GM19452 (cell line): Measurements from ENCODE around the gene SDHAF4.
"Not testable (repeated sequence)": the region's sequence is repeated elsewhere in the genome, so short reads cannot be mapped to it uniquely, and the experiment has no call there.

Experiments
- ATAC-seq: cut with Tn5 transposase; IDR thresholded peaks from one replicate; pipeline ENCODE4 v1.9.1; 2021; ENCODE audit not compliant: unreplicated experiment

The SDHAF4 gene

DNA sequence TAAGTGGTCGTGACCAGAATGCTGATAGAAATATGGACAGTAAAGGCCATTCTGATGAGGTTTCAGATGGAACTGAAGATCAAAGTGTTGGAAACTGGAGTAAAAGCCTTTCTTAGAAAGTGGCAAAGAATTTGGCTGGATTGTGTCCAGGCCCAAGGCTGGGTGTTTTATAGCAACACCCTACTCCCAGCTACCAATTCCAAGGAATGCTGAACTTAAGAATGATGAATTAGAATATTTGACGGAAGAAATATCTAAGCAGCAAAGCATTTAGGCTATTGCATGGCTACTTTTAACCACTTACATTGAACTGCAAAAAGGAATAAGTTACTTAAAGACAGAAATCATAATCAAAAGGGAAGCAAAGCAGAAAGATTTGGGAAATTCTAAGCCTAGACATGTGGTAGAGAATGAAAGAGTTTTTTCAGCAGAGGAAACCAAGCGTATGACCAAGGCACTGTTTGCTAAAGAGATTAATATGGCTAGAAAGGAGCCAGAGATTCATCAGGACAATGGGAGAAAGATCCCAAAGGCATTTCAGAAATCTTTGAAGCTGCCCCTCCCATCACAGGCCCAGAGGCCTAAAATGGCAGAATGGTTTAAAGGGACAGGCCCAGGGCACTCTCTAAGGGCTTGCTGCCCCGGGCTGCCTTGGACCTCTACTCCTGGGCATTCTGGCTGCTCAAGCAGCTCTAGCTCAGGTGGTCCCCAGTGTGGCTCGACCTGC lies 25.8 kb downstream of the SDHAF4 start:
- ATAC-seq, result no peak

- ATAC-seq, result no peak
These were observed 26.4 kb downstream of the SDHAF4 start for GRCh38 chr6:70593118-70593486.

GRCh38 chr6:70599187-70599586 lies 32.5 kb downstream of the SDHAF4 start:
- ATAC-seq, result no peak

DNA sequence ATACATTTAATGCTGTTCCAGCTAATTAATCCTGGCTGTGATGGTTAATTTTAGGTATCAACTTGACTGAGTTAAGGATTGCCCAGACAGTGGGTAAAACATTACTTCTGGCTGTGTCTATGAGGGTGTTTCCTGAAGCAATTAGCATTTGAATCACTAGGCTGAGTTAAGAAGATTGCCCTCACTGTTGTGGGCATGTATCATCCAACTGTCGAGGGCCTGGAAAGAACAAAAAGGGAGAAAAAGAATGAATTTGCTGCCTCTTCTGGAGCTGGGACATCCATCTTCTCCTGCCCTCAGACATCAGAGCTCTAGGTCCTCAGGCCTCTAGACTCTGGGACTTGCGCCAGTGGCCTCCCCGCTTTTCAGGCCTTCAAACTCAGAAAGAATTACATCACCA lies 34.3 kb downstream of the SDHAF4 start:
- ATAC-seq, result no peak

DNA sequence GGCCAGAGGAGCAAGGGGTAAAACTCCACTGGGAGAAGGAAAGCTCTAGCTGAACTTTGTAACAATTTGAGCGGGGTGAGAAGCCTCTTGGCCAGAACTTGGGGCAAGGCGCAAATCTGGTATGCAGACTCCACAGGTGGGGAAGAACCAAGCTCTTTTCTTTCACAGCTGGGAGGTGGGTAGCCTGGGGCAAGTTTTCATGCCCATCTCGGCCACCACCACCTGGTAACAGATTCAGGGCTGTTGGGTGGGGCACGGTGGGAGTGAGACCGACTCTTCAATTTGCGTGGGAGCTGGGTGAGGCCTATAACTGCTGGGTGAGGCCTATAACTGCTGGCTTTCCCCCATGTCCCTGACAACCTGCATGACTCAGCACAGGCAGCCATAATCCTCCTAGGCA lies 37.5 kb downstream of the SDHAF4 start:
- ATAC-seq, result no peak

GRCh38 chr6:70607371-70607770 lies 40.6 kb downstream of the SDHAF4 start:
- ATAC-seq, result not testable (repeated sequence)

DNA sequence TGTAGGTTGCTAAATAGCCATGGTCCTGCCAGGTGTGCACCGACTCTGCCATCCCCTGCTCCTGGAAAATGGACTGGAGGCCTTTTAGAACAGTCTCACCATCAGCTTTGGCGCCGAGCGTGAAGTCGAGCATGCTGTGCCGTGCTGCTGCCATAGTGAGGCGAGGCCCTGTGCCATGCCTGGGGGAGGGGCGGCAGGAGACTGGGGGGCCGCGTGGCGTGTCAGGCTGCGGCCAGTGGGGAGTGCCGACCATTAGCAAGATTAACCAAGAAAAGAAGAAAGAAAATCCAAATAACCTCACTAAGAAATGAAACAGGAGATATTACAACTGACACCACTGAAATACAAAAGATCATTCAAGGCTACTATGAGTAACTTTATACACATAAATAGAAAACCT lies 42.5 kb downstream of the SDHAF4 start:
- ATAC-seq, result not testable (repeated sequence)

DNA sequence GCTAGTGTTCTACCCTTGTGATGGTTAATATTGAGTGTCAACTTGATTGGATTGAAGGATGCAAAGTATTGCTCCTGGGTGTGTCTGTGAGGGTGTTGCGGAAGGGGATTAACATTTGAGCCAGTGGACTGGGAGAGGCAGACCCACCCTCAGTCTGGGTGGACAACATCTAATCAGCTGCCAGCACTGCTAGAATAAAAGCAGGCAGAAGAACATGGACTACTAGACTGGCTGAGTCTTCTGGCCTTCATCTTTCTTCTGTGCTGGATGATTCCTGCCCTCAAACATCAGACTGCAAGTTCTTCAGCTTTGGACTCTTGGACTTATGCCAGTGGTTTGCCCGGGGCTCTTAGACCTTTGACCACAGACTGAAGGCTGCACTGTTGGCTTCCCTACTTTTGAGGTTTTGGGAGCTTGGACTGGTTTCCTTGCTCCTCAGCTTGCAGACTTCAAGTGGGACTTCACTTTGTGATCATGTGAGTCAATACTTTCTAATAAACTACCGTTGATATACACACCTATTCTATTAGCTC lies 50.1 kb downstream of the SDHAF4 start:
- no peak for ATAC-seq

DNA sequence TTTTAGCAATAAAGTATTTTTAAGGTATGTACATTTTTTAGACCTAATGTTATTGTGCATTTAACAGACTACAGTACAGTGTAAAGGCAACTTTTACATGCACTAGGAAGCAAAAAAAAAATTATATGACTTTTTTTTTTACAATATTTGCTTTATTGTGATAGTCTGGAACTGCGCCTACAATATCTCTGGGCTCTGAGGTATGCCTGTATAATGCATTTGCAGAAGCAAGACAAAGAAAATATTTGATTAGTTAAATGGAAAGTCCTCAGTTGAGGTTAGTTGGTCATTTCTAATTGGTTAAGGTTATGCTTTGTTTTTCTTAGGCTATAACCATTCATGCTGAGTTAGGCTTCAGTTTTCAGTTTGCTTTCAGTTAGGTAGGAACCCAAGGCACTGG lies 54.0 kb downstream of the SDHAF4 start:
- no peak for ATAC-seq

DNA sequence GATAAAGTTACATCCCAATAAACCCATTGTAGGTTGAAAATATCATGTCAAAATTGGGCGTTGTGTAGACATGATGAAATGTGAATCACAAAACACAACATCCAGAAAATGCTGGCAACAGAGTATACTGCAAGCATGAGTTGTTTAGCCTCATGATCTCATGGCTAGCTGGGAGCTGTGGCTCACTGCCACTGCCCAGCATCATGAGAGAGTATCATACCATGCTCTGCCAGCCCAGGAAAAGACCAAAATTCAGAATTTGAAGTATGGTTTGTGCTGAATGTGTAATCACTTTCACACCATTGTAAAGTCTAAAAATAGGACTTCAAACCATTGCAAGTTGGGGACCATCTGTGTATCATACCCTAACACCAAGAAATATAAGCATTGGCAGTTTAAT lies 55.7 kb downstream of the SDHAF4 start:
- ATAC-seq, result no peak

GRCh38 chr6:70625436-70625835 lies 58.7 kb downstream of the SDHAF4 start:
- no peak for ATAC-seq

GRCh38 chr6:70627500-70628254 lies 60.9 kb downstream of the SDHAF4 start:
- no peak for ATAC-seq

DNA sequence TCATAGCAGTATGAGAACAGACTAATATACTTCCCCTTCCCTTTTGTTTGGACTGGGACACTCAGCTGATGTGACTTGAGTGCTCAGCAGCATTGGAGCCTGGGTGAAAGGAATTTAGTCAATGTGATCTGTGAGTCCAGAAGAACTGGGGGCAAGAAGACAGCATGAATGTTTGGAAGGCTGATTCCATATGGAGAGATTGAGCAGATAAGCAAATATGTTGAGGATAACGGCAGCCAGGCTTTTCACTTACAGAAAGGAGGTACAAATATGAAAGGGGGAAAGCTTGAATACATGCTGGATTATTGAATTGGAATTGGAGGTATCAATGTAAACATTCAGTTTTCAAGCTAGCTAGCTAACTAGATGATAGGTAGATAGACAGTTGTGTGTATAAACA lies 63.2 kb downstream of the SDHAF4 start:
- no peak for ATAC-seq

DNA sequence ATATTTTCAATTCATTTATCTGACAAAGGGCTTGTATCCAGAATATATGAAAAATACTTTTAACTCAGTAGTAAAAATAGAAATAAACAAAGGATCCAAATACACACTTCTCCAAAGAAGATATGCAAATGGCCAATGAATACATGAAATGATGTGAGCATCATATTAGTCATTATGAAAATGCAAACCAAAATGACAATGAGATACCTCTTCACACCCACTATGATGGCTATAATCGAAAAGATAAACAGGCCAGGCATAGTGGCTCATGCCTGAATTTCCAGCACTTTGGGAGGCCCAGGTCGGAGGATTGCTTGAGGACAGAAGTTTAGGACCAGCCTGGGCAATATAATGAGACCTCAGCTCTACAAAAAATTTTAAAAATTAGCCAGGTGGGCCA lies 67.1 kb downstream of the SDHAF4 start:
- no peak for ATAC-seq

DNA sequence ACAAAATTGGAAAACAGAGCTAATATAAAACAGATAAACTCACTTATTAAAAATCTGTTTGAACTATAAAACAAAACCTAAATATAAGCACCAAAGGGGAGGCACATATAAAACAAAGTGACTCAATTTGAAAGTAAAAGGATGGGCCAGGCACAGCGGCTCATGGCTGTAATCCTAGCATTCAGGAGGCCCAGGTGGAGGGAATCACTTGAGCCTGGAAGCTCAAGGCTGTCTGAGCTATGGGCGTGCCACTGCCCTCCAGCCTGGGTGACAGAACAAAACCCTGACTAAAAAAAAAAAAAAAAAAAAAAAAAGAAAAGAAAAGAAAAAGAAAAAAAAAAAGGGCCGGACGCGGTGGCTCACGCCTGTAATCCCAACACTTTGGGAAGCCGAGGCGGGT lies 69.9 kb downstream of the SDHAF4 start:
- no peak for ATAC-seq

DNA sequence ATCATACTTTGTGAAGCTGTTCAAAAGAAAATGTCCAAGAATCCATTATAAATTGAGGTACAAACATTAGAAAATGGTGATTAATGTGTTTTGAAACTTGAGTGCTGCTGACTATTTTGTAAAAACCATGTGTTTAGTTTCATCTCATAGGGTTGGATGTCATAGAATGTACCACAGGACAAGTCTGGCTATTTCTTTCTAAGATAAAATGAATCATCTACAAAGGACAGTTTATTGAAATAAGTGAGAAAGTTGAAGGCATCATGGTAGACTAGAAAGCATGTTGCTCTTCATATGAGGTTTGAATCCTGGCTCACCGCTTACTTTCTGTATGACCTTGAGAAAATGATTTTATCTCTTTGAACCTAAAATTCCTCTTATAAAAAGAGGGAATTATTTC lies 71.7 kb downstream of the SDHAF4 start:
- ATAC-seq, result no peak
